ENCODE data around the gene USP5.

USP5 gene

GRCh38 chr12:6827437-6827911, 24.5 kb upstream of the USP5 start:
- Histone ChIP-seq H3K9me3 (ENCODE audit: control insufficient read depth in 1 of 2, low read length in 2 of 2) (no peaks in the 10 kb centered on the region), H3K36me3 (ENCODE audit: control insufficient read depth in 1 of 2, insufficient read depth in 2 of 2, low read length in 2 of 2) (peaks cover 6 to 9% of the 10 kb centered on the region in 2 donors), H3K4me1 (ENCODE audit: control insufficient read depth in 1 of 2, insufficient read depth in 2 of 2, low read length in 2 of 2) (peaks cover 4 to 32% of the 10 kb centered on the region in 2 donors), H3K27ac (ENCODE audit: low read length) (no peak overlapping the region), H3K27me3 (ENCODE audit: low read depth, low read length) (peaks cover 4% of the 10 kb centered on the region), H3K4me3 (ENCODE audit: low read depth in 1 of 2, low read length in 2 of 2) (peak overlapping the region in 1 of 2 donors; percentile 18)

GRCh38 chr12:6827982-6828780, 23.8 kb upstream of the USP5 start, which contains the start of gene P3H3:
P3H3 (plus strand) TSS chr12:6828407; CDS start chr12:6828441, 34 bp downstream.
- H3K36me3 ChIP-seq (ENCODE audit: control insufficient read depth in 1 of 2, insufficient read depth in 2 of 2, low read length in 2 of 2), result peaks cover 6 to 10% of the 10 kb centered on the region in 2 donors
- peaks cover 4% of the 10 kb centered on the region for H3K27me3 ChIP-seq (ENCODE audit: low read depth, low read length)
- peak within 1 kb of the TSS; percentile 74 to 89 for H3K4me3 ChIP-seq (ENCODE audit: low read depth in 1 of 2, low read length in 2 of 2)
- H3K27ac ChIP-seq (ENCODE audit: low read length), result peak within 1 kb of the TSS; percentile 67
- H3K9me3 ChIP-seq (ENCODE audit: control insufficient read depth in 1 of 2, low read length in 2 of 2), result no peaks in the 10 kb centered on the region
- H3K4me1 ChIP-seq (ENCODE audit: control insufficient read depth in 1 of 2, insufficient read depth in 2 of 2, low read length in 2 of 2), result peaks cover 4 to 27% of the 10 kb centered on the region in 2 donors

DNA sequence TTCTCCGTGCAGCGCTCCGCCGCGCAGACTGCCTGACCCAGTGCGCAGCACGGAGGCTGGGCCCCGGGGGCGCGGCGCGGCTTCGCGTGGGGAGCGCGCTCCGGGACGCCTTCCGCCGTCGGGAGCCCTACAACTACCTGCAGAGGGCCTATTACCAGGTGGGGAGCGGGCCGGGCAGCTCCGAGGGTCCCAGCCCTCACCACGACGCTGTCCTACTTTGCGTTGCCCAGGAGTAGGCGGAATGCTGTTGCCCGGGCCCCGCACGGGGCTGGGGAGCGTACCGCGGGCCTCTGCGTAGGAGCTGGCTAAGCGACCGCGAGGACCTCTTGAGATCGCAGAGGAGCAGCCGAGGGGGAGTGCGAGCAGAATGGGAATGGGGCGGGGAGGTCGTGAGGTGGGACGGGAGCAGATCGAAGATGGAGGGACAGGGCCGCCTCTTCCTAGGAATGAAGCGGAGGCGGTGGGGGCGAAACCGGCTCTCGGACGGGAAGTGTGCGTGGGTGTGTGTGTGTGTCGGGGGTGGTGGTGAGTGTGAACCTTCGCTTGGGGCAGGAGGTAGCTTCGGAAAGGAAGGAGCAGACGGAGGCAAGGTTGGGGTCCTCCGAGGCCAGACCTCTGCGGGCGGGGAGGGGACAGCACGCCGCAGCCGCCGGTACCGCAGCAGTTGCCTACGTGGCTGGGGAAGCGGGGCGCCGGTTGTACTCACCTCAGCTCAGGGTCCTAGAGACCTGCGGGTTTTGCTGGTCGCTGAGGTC, 23.0 kb upstream of the USP5 start:
- H3K36me3 ChIP-seq (ENCODE audit: control insufficient read depth in 1 of 2, insufficient read depth in 2 of 2, low read length in 2 of 2), result peaks cover 7 to 18% of the 10 kb centered on the region in 2 donors
- H3K4me1 ChIP-seq (ENCODE audit: control insufficient read depth in 1 of 2, insufficient read depth in 2 of 2, low read length in 2 of 2), result peaks cover 4 to 27% of the 10 kb centered on the region in 2 donors
- peak overlapping the region; percentile 67 for H3K27ac ChIP-seq (ENCODE audit: low read length)
- peak overlapping the region; percentile 74 to 89 for H3K4me3 ChIP-seq (ENCODE audit: low read depth in 1 of 2, low read length in 2 of 2)
- peaks cover 4% of the 10 kb centered on the region for H3K27me3 ChIP-seq (ENCODE audit: low read depth, low read length)
- H3K9me3 ChIP-seq (ENCODE audit: control insufficient read depth in 1 of 2, low read length in 2 of 2), result no peaks in the 10 kb centered on the region

DNA sequence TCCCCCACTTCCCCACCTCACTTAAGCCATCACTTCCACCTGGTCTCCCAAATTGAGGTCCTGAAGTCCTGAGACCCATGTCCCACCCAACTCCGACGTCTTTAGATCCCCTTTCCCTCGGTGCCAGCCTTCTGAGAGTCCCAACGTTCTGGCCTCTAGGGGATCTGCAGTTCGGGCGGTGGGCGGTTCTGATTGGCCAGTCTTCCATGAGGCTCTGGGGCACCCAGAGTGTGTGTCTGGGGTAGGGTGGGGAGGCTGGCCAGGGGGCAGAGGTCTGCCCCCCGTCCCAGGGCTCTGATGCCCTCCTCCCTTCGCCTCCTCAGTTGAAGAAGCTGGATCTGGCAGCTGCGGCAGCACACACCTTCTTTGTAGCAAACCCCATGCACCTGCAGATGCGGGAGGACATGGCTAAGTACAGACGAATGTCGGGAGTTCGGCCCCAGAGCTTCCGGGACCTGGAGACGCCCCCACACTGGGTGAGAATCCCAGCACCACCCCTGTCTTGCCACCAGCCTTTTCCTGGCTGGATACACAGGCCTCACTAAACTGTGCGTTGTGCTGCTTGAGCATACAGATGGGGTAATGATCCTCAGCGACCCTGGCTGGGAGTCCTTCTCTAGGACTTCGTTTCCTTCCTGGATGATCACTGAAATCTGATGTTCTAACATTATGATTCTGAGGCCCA, 22.3 kb upstream of the USP5 start:
- Histone ChIP-seq H3K27ac (ENCODE audit: low read length) (peak overlapping the region; percentile 67), H3K4me3 (ENCODE audit: low read depth in 1 of 2, low read length in 2 of 2) (peak overlapping the region; percentile 74 to 89), H3K36me3 (ENCODE audit: control insufficient read depth in 1 of 2, insufficient read depth in 2 of 2, low read length in 2 of 2) (peaks cover 11 to 22% of the 10 kb centered on the region in 2 donors), H3K9me3 (ENCODE audit: control insufficient read depth in 1 of 2, low read length in 2 of 2) (no peaks in the 10 kb centered on the region), H3K27me3 (ENCODE audit: low read depth, low read length) (peaks cover 4% of the 10 kb centered on the region), H3K4me1 (ENCODE audit: control insufficient read depth in 1 of 2, insufficient read depth in 2 of 2, low read length in 2 of 2) (peaks cover 4 to 27% of the 10 kb centered on the region in 2 donors)

- Histone ChIP-seq H3K36me3 (ENCODE audit: control insufficient read depth in 1 of 2, insufficient read depth in 2 of 2, low read length in 2 of 2) (peaks cover 11 to 22% of the 10 kb centered on the region in 2 donors), H3K27me3 (ENCODE audit: low read depth, low read length) (no peaks in the 10 kb centered on the region), H3K27ac (ENCODE audit: low read length) (no peak overlapping the region), H3K9me3 (ENCODE audit: control insufficient read depth in 1 of 2, low read length in 2 of 2) (no peaks in the 10 kb centered on the region), H3K4me1 (ENCODE audit: control insufficient read depth in 1 of 2, insufficient read depth in 2 of 2, low read length in 2 of 2) (peaks cover 4 to 27% of the 10 kb centered on the region in 2 donors), H3K4me3 (ENCODE audit: low read depth in 1 of 2, low read length in 2 of 2) (no peak overlapping the region)
Observed at GRCh38 chr12:6830286-6830890, 21.6 kb upstream of the USP5 start.

GRCh38 chr12:6830999-6831398, 21.0 kb upstream of the USP5 start:
- Histone ChIP-seq H3K27ac (ENCODE audit: low read length) (no peak overlapping the region), H3K36me3 (ENCODE audit: control insufficient read depth in 1 of 2, insufficient read depth in 2 of 2, low read length in 2 of 2) (peaks cover 11 to 22% of the 10 kb centered on the region in 2 donors), H3K4me3 (ENCODE audit: low read depth in 1 of 2, low read length in 2 of 2) (no peak overlapping the region), H3K9me3 (ENCODE audit: control insufficient read depth in 1 of 2, low read length in 2 of 2) (no peaks in the 10 kb centered on the region), H3K27me3 (ENCODE audit: low read depth, low read length) (no peaks in the 10 kb centered on the region), H3K4me1 (ENCODE audit: control insufficient read depth in 1 of 2, insufficient read depth in 2 of 2, low read length in 2 of 2) (peaks cover 4 to 27% of the 10 kb centered on the region in 2 donors)

DNA sequence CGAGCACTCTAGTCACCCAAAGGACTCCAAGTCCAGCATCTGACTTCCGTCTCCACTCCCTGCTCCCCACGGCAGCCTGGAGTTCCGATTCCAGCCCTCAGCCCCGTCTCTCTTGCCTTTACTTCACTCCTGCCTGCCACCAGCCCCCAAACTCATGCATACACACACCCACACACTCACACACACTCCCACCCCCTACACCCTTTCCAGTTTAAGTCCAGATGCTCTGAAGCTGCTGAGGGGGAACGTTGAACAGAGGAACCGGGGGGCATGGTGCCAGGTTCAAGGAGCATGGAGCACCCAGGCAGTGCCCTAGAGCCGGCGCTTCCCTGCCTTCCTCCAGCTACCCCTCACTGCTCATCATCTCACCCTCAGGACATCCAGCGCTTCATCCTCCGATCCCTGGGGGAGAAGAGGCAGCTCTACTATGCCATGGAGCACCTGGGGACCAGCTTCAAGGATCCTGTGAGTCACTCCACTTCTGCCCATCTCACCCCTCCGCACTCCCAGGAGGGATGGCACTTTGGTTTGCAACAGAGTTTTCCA, 20.4 kb upstream of the USP5 start:
- Histone ChIP-seq H3K36me3 (ENCODE audit: control insufficient read depth in 1 of 2, insufficient read depth in 2 of 2, low read length in 2 of 2) (peaks cover 11 to 22% of the 10 kb centered on the region in 2 donors), H3K27me3 (ENCODE audit: low read depth, low read length) (no peaks in the 10 kb centered on the region), H3K4me1 (ENCODE audit: control insufficient read depth in 1 of 2, insufficient read depth in 2 of 2, low read length in 2 of 2) (peaks cover 4 to 27% of the 10 kb centered on the region in 2 donors), H3K27ac (ENCODE audit: low read length) (no peak overlapping the region), H3K4me3 (ENCODE audit: low read depth in 1 of 2, low read length in 2 of 2) (no peak overlapping the region), H3K9me3 (ENCODE audit: control insufficient read depth in 1 of 2, low read length in 2 of 2) (no peaks in the 10 kb centered on the region)

GRCh38 chr12:6832125-6832524, 19.8 kb upstream of the USP5 start:
- no peaks in the 10 kb centered on the region for H3K27me3 ChIP-seq (ENCODE audit: low read depth, low read length)
- no peak overlapping the region for H3K27ac ChIP-seq (ENCODE audit: low read length)
- peaks cover 11 to 25% of the 10 kb centered on the region in 2 donors for H3K36me3 ChIP-seq (ENCODE audit: control insufficient read depth in 1 of 2, insufficient read depth in 2 of 2, low read length in 2 of 2)
- peaks cover 3 to 22% of the 10 kb centered on the region in 2 donors for H3K4me1 ChIP-seq (ENCODE audit: control insufficient read depth in 1 of 2, insufficient read depth in 2 of 2, low read length in 2 of 2)
- H3K4me3 ChIP-seq (ENCODE audit: low read depth in 1 of 2, low read length in 2 of 2), result no peak overlapping the region
- H3K9me3 ChIP-seq (ENCODE audit: control insufficient read depth in 1 of 2, low read length in 2 of 2), result no peaks in the 10 kb centered on the region

- no peak overlapping the region for H3K27ac ChIP-seq (ENCODE audit: low read length)
- peaks cover 0 to 16% of the 10 kb centered on the region in 2 donors for H3K4me1 ChIP-seq (ENCODE audit: control insufficient read depth in 1 of 2, insufficient read depth in 2 of 2, low read length in 2 of 2)
- H3K36me3 ChIP-seq (ENCODE audit: control insufficient read depth in 1 of 2, insufficient read depth in 2 of 2, low read length in 2 of 2), result peaks cover 11 to 36% of the 10 kb centered on the region in 2 donors
- no peak overlapping the region for H3K4me3 ChIP-seq (ENCODE audit: low read depth in 1 of 2, low read length in 2 of 2)
- no peaks in the 10 kb centered on the region for H3K9me3 ChIP-seq (ENCODE audit: control insufficient read depth in 1 of 2, low read length in 2 of 2)
- no peaks in the 10 kb centered on the region for H3K27me3 ChIP-seq (ENCODE audit: low read depth, low read length)
Observed at GRCh38 chr12:6833189-6833890, 18.6 kb upstream of the USP5 start.

GRCh38 chr12:6834254-6834653, 17.7 kb upstream of the USP5 start:
- Histone ChIP-seq H3K36me3 (ENCODE audit: control insufficient read depth in 1 of 2, insufficient read depth in 2 of 2, low read length in 2 of 2) (peaks cover 11 to 44% of the 10 kb centered on the region in 2 donors), H3K4me1 (ENCODE audit: control insufficient read depth in 1 of 2, insufficient read depth in 2 of 2, low read length in 2 of 2) (peaks cover 0 to 12% of the 10 kb centered on the region in 2 donors), H3K27me3 (ENCODE audit: low read depth, low read length) (no peaks in the 10 kb centered on the region), H3K4me3 (ENCODE audit: low read depth in 1 of 2, low read length in 2 of 2) (no peak overlapping the region), H3K27ac (ENCODE audit: low read length) (no peak overlapping the region), H3K9me3 (ENCODE audit: control insufficient read depth in 1 of 2, low read length in 2 of 2) (no peaks in the 10 kb centered on the region)
